Liver (tissue), 3 donors: Measurements from ENCODE around the gene SPSB1.

ENCODE experiments used
- HNF4G ChIP-seq: IDR thresholded peaks from 2 replicates; pipeline ENCODE4 v1.6.1; 2016; ENCODE audit warnings: antibody characterized with exemption
- JUND ChIP-seq, 2 donors: IDR thresholded peaks; 2 replicates each; pipeline ENCODE4 v1.6.1; 2016; ENCODE audit warnings: antibody characterized with exemption in 2 of 2
- SP1 ChIP-seq: IDR thresholded peaks from 2 replicates; pipeline ENCODE4 v1.6.1; 2018; ENCODE audit warnings: antibody characterized with exemption, mild to moderate bottlenecking
- TAF1 ChIP-seq: conservative IDR thresholded peaks from 2 replicates; pipeline ENCODE4 v1.6.1; 2016; ENCODE audit warnings: antibody characterized with exemption, mild to moderate bottlenecking
- YY1 ChIP-seq: IDR thresholded peaks from 2 replicates; pipeline ENCODE4 v1.6.1; 2016; ENCODE audit warnings: antibody characterized with exemption, mild to moderate bottlenecking
- TF ChIP-seq, protein P1 (sequence below): fragments of 150-350 bp; IDR thresholded peaks from 2 replicates; pipeline ENCODE4 v1.5.1; 2017; ENCODE audit warnings: improper control_type of control experiment, low read depth, low read length; ENCODE audit not compliant: missing input control
- TF ChIP-seq, protein P2 (sequence below): IDR thresholded peaks from 2 replicates; pipeline ENCODE4 v1.6.1; 2016; ENCODE audit warnings: antibody characterized with exemption
- donor health status: healthy.
- donor health status: healthy.

DNA sequence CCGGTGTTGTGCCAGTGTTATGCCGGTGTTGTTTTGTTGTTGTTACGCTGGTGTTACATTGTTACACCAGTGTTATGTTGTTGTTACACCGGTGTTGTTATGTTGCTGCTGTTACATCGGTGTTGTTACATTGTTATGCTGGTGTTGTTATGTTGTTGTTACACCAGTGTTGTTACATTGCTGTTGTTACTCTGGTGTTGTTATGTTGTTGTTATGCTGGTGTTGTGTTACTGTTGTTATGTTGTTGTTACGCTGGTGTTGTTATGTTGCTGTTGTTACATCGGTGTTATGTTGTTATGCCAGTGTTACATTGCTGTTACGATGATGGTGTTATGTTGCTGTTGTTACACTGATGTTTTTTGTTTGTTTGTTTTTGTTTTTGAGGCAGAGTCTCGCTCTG lies 34.1 kb upstream of the SPSB1 start:
- TF ChIP-seq, protein P1, sequence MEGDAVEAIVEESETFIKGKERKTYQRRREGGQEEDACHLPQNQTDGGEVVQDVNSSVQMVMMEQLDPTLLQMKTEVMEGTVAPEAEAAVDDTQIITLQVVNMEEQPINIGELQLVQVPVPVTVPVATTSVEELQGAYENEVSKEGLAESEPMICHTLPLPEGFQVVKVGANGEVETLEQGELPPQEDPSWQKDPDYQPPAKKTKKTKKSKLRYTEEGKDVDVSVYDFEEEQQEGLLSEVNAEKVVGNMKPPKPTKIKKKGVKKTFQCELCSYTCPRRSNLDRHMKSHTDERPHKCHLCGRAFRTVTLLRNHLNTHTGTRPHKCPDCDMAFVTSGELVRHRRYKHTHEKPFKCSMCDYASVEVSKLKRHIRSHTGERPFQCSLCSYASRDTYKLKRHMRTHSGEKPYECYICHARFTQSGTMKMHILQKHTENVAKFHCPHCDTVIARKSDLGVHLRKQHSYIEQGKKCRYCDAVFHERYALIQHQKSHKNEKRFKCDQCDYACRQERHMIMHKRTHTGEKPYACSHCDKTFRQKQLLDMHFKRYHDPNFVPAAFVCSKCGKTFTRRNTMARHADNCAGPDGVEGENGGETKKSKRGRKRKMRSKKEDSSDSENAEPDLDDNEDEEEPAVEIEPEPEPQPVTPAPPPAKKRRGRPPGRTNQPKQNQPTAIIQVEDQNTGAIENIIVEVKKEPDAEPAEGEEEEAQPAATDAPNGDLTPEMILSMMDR, result no peak
- no peak for TF ChIP-seq JUND (IDR thresholded peaks at IDR 0.05)
- TF ChIP-seq, protein P2, sequence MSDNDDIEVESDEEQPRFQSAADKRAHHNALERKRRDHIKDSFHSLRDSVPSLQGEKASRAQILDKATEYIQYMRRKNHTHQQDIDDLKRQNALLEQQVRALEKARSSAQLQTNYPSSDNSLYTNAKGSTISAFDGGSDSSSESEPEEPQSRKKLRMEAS, result no peak
- no peak for TF ChIP-seq SP1
- TF ChIP-seq HNF4G, result no peak
- TF ChIP-seq TAF1, result no peak
- TF ChIP-seq YY1, result no peak
